HepG2 (cell line): ENCODE data around the gene ATRIP. TPM values are rescaled to one million over a fixed set of nuclear protein-coding genes. Genes with fewer than 3 reads are reported as not detected.
A peak's percentile ranks its signal among the peaks of the same experiment; 100 is the strongest.

ENCODE experiments used
- ARHGAP35 ChIP-seq: sonication (generic); formaldehyde crosslinking; IDR thresholded peaks from 2 replicates; pipeline ENCODE4 v1.9.0; 2022; ENCODE audit warnings: mild to moderate bottlenecking, inconsistent platforms, moderate library complexity, missing genetic modification reagents, borderline replicate concordance
- EED ChIP-seq: sonication (generic); formaldehyde crosslinking; IDR thresholded peaks from 2 replicates; pipeline ENCODE4 v1.5.0; 2020; ENCODE audit warnings: mild to moderate bottlenecking, missing genetic modification reagents
- ETS1 ChIP-seq: sonication (generic); formaldehyde crosslinking; IDR thresholded peaks from 2 replicates; pipeline ENCODE4 v1.4.0; 2020; ENCODE audit warnings: missing genetic modification reagents
- GABPA ChIP-seq, 2 experiments: IDR thresholded peaks; 2 replicates each; pipeline ENCODE4 v1.6.1; 2011 to 2016; ENCODE audit warnings: low read depth in 2 of 2, low read length in 1 of 2, missing biosample characterization in 1 of 2, missing genetic modification characterization in 1 of 2
- KMT2B ChIP-seq: IDR thresholded peaks from 2 replicates; pipeline ENCODE4 v1.6.1; 2016; ENCODE audit warnings: missing genetic modification reagents, missing compliant biosample characterization
- PCBP2 ChIP-seq: fragments of 200-400 bp; formaldehyde crosslinking; optimal IDR thresholded peaks from 2 replicates; pipeline ENCODE3; 2018; ENCODE audit warnings: low read length, low read depth; ENCODE audit not compliant: poor library complexity, severe bottlenecking
- SPEN ChIP-seq: sonication (generic); formaldehyde crosslinking; IDR thresholded peaks from 2 replicates; pipeline ENCODE4 v1.5.1; 2020; ENCODE audit warnings: low read depth, mild to moderate bottlenecking, missing genetic modification reagents
- XBP1 ChIP-seq: sonication (generic); formaldehyde crosslinking; IDR thresholded peaks from 2 replicates; pipeline ENCODE4 v1.5.0; 2020; ENCODE audit warnings: missing genetic modification reagents
- ZBTB25 ChIP-seq: IDR thresholded peaks from 2 replicates; pipeline ENCODE4 v1.6.1; 2018; ENCODE audit warnings: missing genetic modification reagents
- ZBTB44 ChIP-seq: sonication (generic); formaldehyde crosslinking; IDR thresholded peaks from 2 replicates; pipeline ENCODE4 v1.4.0; 2020; ENCODE audit warnings: missing genetic modification reagents
- ZNF331 ChIP-seq: sonication (generic); formaldehyde crosslinking; IDR thresholded peaks from 2 replicates; pipeline ENCODE4 v1.4.0; 2020; ENCODE audit warnings: missing genetic modification reagents
- ZNF432 ChIP-seq: sonication (generic); formaldehyde crosslinking; IDR thresholded peaks from 2 replicates; pipeline ENCODE4 v1.5.0; 2020; ENCODE audit warnings: missing genetic modification reagents, mild to moderate bottlenecking, borderline replicate concordance
- ZNF574 ChIP-seq: sonication (generic); formaldehyde crosslinking; IDR thresholded peaks from 2 replicates; pipeline ENCODE4 v1.4.0; 2020; ENCODE audit warnings: missing genetic modification reagents
- ZNF580 ChIP-seq: IDR thresholded peaks from 2 replicates; pipeline ENCODE4 v1.6.1; 2016; ENCODE audit warnings: low read depth, borderline replicate concordance
- ZNF616 ChIP-seq: sonication (generic); formaldehyde crosslinking; IDR thresholded peaks from 2 replicates; pipeline ENCODE4 v1.5.0; 2020; ENCODE audit warnings: low read depth, mild to moderate bottlenecking, missing genetic modification reagents
- ZNF687 ChIP-seq: sonication (generic); formaldehyde crosslinking; IDR thresholded peaks from 2 replicates; pipeline ENCODE4 v1.5.1; 2020; ENCODE audit warnings: mild to moderate bottlenecking, missing genetic modification reagents, moderate library complexity
- ZSCAN9 ChIP-seq: IDR thresholded peaks from 2 replicates; pipeline ENCODE4 v1.6.1; 2016; ENCODE audit warnings: borderline replicate concordance
- polyA plus RNA-seq, 8 experiments: library from polyadenylated mRNA; depleted of rRNA in 3 of 8; stranded (reverse) in 7 of 8; unstranded in 1 of 8; fragments of >200 nt; fragmentation: Illumina TruSeq in 4 of 8; extraction: Trizol in 4 of 8; gene quantifications; 2 replicates each; pipeline versions ENCODE4 v1.2.1 to v1.2.3, GENCODE V29; 2011 to 2016; ENCODE audit warnings: low read depth in 4 of 8, missing spikeins in 1 of 8, mixed read lengths in 1 of 8; ENCODE audit not compliant: insufficient read depth in 1 of 8
- total RNA-seq, 5 experiments: library from RNA; depleted of rRNA; stranded (reverse); fragments of >200 nt; fragmentation: Illumina TruSeq; extraction: Trizol; gene quantifications; 2 replicates each; pipeline ENCODE4 v1.2.3, GENCODE V29; 2016; ENCODE audit warnings: low read depth in 1 of 5

The ATRIP gene
- total and polyA plus RNA-seq, 2 of the 13 experiments (the other 11 are each of a cell fraction or from before 2014, with no cell fraction given), result 5.1 to 12.5 TPM

GRCh38 chr3:48428572-48429316, 17.8 kb upstream of the ATRIP start (continued):
- peak; percentile 67 for TF ChIP-seq ZNF687 (CRISPR knock-in tag)
- TF ChIP-seq ARHGAP35, result no peak
- no peak for TF ChIP-seq KMT2B
- no peak for TF ChIP-seq ZBTB44 (CRISPR knock-in tag)
- TF ChIP-seq ZNF432 (CRISPR knock-in tag), result no peak
- no peak for TF ChIP-seq XBP1
- no peak for TF ChIP-seq ZBTB25 (CRISPR knock-in tag)
- TF ChIP-seq ETS1 (CRISPR knock-in tag), result no peak
- no peak for TF ChIP-seq ZNF616
- no peak for TF ChIP-seq ZSCAN9 (CRISPR knock-in tag)
- 0 out of 2 replicates have a peak, but pooled peaks have one; percentile 35 for TF ChIP-seq ZNF331 (CRISPR knock-in tag)
- no peak for TF ChIP-seq GABPA (IDR thresholded peaks at IDR 0.05; ENCODE audit: low read depth, low read length)
- TF ChIP-seq GABPA (CRISPR knock-in tag; IDR thresholded peaks at IDR 0.05; ENCODE audit: low read depth), result no peak
- TF ChIP-seq EED (CRISPR knock-in tag), result no peak
- peak; percentile 58; the same call in 1 of the 2 replicates for TF ChIP-seq ZNF574
- TF ChIP-seq SPEN (CRISPR knock-in tag), result peak; percentile 45; the same call in 1 of the 2 replicates
- no peak for TF ChIP-seq PCBP2
- no peak for TF ChIP-seq ZNF580
